ENCODE results near the gene HAL.

HAL gene, protein sequence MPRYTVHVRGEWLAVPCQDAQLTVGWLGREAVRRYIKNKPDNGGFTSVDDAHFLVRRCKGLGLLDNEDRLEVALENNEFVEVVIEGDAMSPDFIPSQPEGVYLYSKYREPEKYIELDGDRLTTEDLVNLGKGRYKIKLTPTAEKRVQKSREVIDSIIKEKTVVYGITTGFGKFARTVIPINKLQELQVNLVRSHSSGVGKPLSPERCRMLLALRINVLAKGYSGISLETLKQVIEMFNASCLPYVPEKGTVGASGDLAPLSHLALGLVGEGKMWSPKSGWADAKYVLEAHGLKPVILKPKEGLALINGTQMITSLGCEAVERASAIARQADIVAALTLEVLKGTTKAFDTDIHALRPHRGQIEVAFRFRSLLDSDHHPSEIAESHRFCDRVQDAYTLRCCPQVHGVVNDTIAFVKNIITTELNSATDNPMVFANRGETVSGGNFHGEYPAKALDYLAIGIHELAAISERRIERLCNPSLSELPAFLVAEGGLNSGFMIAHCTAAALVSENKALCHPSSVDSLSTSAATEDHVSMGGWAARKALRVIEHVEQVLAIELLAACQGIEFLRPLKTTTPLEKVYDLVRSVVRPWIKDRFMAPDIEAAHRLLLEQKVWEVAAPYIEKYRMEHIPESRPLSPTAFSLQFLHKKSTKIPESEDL

DNA sequence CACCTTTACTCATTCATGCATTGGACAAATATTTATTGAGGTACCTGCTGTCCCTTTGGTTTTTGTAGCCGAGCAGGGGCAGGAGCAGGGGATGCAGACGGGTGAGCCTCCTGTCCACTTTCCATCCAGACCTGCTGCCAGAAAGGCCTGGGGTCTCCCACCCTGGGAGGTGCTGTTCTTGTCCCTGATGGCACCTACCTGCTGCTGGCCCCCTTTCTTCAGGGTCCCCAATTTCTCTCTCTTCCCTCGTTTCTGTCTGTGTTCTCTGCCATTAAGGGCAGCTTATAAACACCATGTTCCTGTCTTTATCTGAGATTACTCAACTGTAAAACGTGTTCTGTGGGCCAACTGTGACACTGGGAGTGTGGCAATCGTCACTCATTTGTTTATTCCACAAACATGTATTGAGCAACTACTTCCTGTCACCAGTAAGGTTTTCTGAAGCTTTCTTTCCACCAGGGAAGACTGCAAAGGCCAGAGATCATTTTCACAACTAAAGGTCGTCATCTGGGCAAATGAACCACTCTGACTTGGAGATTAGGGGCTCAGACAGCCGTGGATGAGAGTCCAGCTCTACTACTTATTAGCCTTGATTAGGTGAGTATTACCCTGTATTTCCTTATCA lies at the start of gene HAL:
Gene HAL (minus strand): TSS at position 311 of the 625 bp plus-strand sequence. CDS start 434 bp downstream, outside the sequence.
- H3K27ac Mint-ChIP-seq: no peak within 1 kb of the TSS

DNA sequence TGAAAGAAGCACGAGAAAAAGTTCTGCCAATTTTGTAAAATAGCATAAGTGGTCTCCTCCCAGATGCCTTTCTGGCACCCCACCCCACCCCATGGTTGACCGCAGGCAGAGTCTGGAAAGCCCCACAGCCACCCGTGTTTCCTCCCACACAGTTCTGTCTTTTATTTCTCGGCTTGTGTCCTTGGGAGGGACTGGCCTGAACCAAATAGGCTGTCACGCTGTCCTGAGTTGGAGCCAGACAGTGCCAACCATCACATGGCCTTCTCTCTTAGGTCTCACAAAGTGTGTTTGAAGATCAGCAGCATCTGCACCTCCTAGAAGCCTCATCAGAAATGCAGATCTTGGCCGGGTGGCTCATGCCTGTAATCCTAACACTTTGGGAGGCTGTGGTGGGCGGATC lies 49.4 kb upstream of the HAL start:
- no peaks in the 10 kb centered on the region for H3K27me3 Mint-ChIP-seq (ENCODE audit: low read depth)
- no peaks in the 10 kb centered on the region for H3K36me3 Mint-ChIP-seq (ENCODE audit: low read depth)
- peaks cover 38% of the 10 kb centered on the region for H3K4me1 Mint-ChIP-seq (ENCODE audit: low read depth)
- peaks cover 4% of the 10 kb centered on the region for H3K9me3 Mint-ChIP-seq
- no peak overlapping the region for H3K27ac Mint-ChIP-seq
- no peak overlapping the region for H3K4me3 Mint-ChIP-seq
- no peak for DNase-seq (ENCODE audit: low spot score)

More for the DNA sequence above, at the start of gene HAL:
- Mint-ChIP-seq H3K9me3 (no peaks in the 10 kb centered on the region), H3K27me3 (ENCODE audit: low read depth) (peaks cover 5% of the 10 kb centered on the region), H3K4me3 (no peak within 1 kb of the TSS), H3K36me3 (ENCODE audit: low read depth) (peaks cover 2% of the 10 kb centered on the region), H3K4me1 (ENCODE audit: low read depth) (peaks cover 7% of the 10 kb centered on the region)
- no peak for DNase-seq (ENCODE audit: low spot score)

DNA sequence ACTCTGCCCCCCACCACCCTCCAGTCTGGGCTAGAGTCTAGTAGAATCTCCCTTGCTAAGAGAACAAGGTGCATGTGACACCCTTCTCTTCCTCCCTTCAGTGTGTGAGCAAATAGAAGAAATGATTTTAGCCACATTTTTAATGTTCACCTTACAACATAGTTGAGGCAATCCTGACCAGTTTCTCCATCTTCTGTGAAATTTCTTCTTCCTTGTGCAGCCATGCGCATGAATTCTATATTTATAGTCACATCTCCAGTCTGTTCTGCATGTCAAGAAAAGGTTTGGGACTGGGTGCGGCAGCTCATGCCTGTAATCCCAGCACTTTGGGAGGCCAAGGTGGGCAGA lies 48.8 kb upstream of the HAL start:
- H3K36me3 Mint-ChIP-seq (ENCODE audit: low read depth): no peaks in the 10 kb centered on the region
- peaks cover 42% of the 10 kb centered on the region for H3K4me1 Mint-ChIP-seq (ENCODE audit: low read depth)
- no peak overlapping the region for H3K4me3 Mint-ChIP-seq
- no peak for DNase-seq (ENCODE audit: low spot score)
- H3K27me3 Mint-ChIP-seq (ENCODE audit: low read depth): no peaks in the 10 kb centered on the region
- H3K27ac Mint-ChIP-seq: no peak overlapping the region
- H3K9me3 Mint-ChIP-seq: no peaks in the 10 kb centered on the region

DNA sequence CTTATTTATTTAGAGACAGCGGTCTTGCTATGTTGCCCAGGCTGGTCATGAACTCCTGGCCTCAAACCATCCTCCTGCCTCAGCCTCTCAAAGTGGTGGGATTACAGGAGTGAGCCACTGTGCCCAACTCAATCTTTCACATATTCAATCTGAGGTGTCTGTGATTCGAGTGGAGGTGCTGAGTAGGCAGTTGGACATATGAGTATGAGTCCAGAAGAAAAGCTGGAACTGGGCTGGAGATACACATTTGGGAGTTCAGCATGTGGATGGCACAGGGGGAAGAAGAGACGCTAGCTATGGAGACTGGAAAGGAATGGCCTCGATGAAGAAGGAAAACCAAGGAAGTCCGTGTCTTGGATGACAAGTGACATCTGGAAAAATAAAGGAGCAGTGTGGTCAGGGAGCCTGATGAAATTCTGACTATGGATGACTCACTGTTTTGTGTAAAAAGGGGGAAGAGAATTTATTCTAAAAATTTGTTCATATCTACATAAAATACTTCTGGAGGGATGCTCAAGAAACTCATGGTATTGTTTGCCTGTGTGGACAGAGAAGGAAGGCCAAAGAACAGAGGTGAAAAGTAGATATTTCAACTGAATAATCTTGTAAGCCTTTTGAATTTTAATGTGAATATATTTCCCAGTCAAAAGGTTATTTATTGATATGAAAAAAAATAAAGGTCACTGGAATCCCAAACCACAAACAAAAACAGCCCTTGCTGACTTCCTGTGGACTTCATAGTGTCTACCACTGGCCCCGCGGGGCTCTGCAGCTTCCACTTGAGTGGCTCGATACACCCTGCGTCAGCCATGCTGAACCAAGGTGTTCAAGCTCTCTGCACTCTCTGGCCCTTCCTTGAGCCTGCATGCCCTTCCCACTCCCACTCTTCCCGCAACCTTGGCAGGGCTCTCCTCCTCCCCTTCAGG lies 48.1 kb upstream of the HAL start:
- Mint-ChIP-seq H3K27ac (no peak overlapping the region), H3K27me3 (ENCODE audit: low read depth) (no peaks in the 10 kb centered on the region)

DNA sequence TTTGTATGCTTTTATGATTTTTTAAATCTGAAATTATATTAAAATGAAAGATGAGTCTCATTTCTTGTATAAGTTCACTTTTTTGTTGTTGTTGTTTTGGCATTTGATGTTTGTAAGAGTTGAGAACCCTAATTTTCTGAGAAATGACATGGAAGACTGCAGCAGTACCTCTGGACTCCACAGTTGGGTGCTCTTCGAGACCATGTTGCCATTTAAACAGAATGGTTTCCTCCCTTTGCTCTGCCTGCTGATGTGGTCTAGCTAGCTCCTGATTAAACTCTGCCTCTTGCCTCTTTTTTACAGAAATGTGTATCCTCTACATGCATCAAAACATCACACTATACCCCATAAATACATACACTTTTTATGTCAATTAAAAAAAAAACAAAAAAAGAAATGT lies 45.0 kb upstream of the HAL start:
- H3K4me3 Mint-ChIP-seq: no peak overlapping the region

More for the DNA sequence above, 48.1 kb upstream of the HAL start:
- Mint-ChIP-seq H3K36me3 (ENCODE audit: low read depth) (no peaks in the 10 kb centered on the region), H3K4me3 (no peak overlapping the region), H3K4me1 (ENCODE audit: low read depth) (peaks cover 43% of the 10 kb centered on the region), H3K9me3 (no peaks in the 10 kb centered on the region)
- no peak for DNase-seq (ENCODE audit: low spot score)

DNA sequence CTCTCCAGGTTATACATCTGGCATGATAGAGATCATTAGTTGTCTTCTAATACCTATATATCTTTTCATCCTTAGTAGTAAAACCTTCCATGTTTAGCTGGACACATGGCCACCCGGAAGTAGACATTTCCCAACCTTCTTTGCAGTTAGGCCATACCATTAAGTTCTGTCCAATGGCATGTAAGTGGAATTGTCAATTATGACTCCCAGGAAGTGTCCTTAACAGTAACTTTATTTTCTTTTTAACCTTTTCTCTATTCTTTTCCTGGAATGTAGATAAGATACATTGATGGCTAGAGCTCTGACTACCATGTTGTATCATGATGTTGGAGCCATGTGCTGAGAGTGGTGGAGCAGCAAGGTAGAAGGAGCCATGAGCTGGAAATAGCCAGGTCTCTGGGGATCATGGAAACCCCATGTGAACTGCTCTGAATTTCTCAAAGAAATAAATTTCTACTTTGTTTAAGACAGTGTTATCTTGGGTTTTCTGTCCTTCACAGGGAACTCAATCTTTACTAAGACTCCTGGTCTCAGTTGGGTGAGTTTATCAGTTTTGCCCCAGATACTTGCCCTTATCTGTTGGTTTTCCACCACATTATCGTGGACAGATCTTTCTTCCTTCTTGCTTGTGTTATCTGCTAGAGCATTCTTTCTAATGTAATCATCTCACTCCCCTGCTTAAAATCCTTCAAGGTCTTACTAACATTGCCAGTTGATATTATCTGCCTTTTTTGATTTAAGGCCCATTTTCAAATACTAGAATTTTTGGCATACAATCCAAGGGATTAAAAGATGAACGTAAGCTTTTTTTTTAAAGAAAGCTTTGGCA lies 44.4 kb upstream of the HAL start:
- Mint-ChIP-seq H3K4me3 (no peak overlapping the region), H3K36me3 (ENCODE audit: low read depth) (no peaks in the 10 kb centered on the region), H3K27me3 (ENCODE audit: low read depth) (no peaks in the 10 kb centered on the region), H3K27ac (no peak overlapping the region), H3K9me3 (no peaks in the 10 kb centered on the region), H3K4me1 (ENCODE audit: low read depth) (peaks cover 18% of the 10 kb centered on the region)
- no peak for DNase-seq (ENCODE audit: low spot score)

More for the DNA sequence above, 45.0 kb upstream of the HAL start:
- H3K4me1 Mint-ChIP-seq (ENCODE audit: low read depth): peaks cover 18% of the 10 kb centered on the region
- H3K27me3 Mint-ChIP-seq (ENCODE audit: low read depth): no peaks in the 10 kb centered on the region
- H3K9me3 Mint-ChIP-seq: no peaks in the 10 kb centered on the region
- H3K36me3 Mint-ChIP-seq (ENCODE audit: low read depth): no peaks in the 10 kb centered on the region
- H3K27ac Mint-ChIP-seq: no peak overlapping the region
- DNase-seq (ENCODE audit: low spot score): no peak

DNA sequence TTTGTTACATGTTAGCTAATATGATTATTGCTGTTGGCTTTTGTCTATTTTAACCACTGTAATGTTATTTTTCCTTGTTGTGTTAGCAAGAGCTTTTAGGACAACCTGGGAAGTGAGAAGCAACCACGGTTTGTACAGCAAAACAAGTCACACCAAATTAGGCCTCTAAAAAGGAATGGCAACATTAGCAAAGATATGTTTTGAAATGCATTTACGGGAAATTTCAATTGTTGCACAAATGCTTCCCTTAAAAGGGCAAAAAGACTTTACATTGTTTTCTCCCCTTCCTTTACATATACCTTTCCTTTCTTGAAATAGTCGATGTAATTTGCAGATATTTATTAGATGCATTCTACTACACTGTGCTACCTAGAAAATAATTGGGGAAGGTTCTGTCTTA lies 43.4 kb upstream of the HAL start:
- H3K4me1 Mint-ChIP-seq (ENCODE audit: low read depth): peaks cover 13% of the 10 kb centered on the region
- no peak overlapping the region for H3K27ac Mint-ChIP-seq
- H3K9me3 Mint-ChIP-seq: no peaks in the 10 kb centered on the region
- no peak for DNase-seq (ENCODE audit: low spot score)
- H3K27me3 Mint-ChIP-seq (ENCODE audit: low read depth): no peaks in the 10 kb centered on the region
- H3K4me3 Mint-ChIP-seq: no peak overlapping the region
- H3K36me3 Mint-ChIP-seq (ENCODE audit: low read depth): no peaks in the 10 kb centered on the region

DNA sequence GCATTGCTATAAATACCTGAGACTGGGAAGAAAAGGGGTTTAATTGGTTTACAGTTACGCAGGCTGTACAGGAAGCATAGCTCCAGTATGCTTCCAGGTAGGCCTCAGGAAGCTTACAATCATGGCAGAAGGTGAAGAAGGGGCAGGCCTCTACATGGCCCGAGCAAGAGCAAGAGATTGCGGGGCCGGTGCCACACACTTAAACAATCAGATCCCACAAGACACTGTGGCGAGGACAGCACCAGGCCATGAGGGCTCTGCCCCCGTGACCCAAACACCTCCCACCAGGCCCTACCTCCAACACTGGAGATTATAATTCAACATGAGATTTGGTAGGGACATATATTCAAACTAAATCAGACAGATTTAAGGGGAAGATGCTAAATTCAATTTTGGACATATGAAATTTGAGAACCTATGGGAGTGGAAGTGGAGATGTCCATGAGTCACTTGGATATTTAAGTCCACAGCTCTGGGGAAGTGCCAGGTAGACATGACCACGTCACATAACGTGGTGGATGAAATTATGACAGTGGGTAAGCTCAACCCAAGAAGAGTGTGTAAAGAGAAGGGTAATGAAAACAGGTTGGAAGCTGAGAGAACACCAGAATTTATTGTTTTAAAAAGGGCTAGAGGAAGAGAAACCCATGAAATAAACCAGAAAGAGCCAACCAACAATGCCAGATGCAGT lies 40.8 kb upstream of the HAL start:
- Mint-ChIP-seq H3K36me3 (ENCODE audit: low read depth) (no peaks in the 10 kb centered on the region), H3K4me1 (ENCODE audit: low read depth) (peaks cover 18% of the 10 kb centered on the region), H3K4me3 (no peak overlapping the region), H3K9me3 (no peaks in the 10 kb centered on the region), H3K27me3 (ENCODE audit: low read depth) (no peaks in the 10 kb centered on the region), H3K27ac (no peak overlapping the region)
- DNase-seq (ENCODE audit: low spot score): no peak

DNA sequence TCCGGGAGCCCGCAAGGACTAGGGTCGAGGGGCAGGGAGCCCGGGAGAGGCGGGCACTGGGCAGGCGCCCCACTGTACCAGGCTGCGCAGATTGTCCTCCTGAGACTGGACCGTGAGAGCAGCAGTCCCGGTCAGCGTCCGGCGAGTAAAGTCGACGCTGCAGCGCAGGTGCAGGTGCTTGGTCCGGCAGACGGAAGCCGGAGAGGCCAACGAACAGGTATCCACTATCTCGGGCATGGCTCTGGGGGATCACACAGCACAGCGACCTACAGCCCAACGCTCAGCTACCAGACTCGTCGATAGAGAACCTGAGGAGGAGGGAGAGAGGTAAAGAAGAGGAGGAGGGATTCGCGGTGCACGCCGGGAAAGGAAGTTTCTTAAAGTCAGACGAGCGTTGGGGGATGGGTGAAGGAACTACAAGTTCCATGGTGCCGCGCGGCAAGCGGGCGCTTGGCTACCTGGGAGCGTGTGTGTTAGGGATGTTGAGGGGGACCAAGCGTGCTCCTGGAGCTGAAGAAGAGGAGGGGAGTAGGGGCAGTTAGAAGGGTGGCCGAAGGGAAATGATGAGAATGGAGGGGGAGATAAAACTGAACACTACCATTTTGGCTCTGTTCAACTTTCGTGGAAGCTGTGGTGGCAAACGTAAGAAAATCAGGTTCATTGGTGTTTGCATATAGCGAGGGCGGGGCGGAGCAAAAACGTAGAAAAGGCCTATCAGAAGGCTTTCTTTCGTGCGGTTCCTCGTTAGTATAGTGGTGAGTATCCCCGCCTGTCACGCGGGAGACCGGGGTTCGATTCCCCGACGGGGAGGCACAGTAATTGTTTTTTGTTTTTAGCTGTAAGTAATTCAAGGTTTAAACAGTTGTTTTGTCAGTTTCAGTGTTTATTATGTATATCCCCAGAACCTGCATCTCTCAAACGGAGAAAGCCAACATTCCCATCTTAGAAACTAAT lies 39.4 kb upstream of the HAL start, which contains the start of gene LTA4H:
Gene LTA4H (minus strand): TSS at position 305 of the 954 bp plus-strand sequence. CDS start 68 bp downstream, at position 237.
- Mint-ChIP-seq H3K36me3 (ENCODE audit: low read depth) (no peaks in the 10 kb centered on the region), H3K27ac (no peak within 1 kb of the TSS), H3K4me1 (ENCODE audit: low read depth) (peaks cover 12% of the 10 kb centered on the region), H3K9me3 (no peaks in the 10 kb centered on the region), H3K27me3 (ENCODE audit: low read depth) (no peaks in the 10 kb centered on the region), H3K4me3 (no peak within 1 kb of the TSS)
- DNase-seq (ENCODE audit: low spot score): peak; percentile 94

DNA sequence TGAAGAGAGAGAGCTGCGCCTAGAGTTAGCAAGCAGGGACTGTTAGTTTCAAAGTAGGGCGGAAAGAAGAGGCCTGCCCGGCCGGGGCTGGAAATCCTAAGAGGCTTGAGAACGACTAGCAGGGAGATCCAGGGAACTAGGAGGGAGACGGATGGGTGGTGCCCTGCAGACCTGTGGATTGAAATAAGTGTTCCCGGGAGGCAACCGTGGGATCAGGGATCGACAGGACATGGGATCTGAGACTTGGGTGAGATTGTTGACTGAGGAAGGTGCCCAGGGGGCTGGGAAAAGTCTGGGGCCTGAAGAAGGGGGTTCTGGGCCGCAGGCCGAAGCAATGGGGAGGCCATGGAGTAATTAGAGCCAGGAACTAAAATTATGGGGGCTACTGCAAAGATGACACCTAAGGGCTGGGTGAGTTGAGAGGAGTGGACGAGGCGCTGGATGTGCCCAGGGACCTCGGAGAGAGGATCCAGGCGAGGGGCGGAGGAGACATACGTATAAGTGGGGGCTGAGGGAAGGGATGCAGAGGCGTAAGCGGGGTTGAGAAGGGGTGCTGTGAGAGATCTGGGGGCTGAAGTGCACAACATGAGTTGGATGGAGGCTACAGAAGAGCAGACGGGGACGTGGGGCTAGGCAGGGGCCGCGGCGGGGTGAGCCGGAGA lies 38.6 kb upstream of the HAL start:
- no peak for DNase-seq (ENCODE audit: low spot score)
- Mint-ChIP-seq H3K9me3 (no peaks in the 10 kb centered on the region), H3K27me3 (ENCODE audit: low read depth) (no peaks in the 10 kb centered on the region), H3K36me3 (ENCODE audit: low read depth) (no peaks in the 10 kb centered on the region), H3K27ac (no peak overlapping the region), H3K4me3 (no peak overlapping the region), H3K4me1 (ENCODE audit: low read depth) (peaks cover 12% of the 10 kb centered on the region)

DNA sequence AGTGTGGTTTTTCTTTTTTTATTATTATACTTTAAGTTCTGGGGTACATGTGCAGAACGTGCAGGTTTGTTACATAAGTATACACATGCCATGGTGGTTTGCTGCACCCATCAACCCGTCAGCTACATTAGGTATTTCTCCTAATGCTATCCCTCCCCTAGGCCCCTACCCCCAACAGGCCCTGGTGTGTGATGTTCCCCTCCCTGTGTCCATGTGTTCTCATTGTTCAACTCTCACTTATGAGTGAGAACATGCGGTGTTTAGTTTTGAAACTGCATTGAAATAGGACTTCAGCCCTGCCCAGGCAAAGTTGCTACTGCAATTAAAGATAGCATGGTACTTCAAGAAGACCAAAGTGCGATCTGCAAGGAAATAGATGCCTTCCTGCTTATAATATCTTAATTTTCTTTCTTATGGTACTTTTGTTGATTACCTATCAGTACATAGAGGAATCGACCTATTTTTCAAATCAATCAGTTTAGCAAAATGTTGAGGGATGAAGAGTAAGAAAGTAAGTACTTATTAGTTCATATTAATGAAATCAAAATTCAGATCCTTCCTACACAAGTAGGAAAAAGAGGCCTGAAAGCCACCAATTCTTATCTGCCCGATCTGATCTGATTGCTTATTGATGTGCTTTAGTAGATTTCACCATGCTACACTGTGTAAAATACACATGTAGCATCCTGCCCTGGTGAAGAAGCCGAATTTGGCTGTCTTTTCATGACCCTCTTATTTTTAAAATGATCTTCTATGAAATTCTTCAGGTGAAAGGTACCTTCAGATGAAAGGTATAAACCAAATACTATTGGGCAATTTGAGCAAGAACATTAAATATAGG lies 37.6 kb upstream of the HAL start:
- Mint-ChIP-seq H3K4me1 (ENCODE audit: low read depth) (peaks cover 16% of the 10 kb centered on the region), H3K4me3 (no peak overlapping the region), H3K9me3 (no peaks in the 10 kb centered on the region), H3K36me3 (ENCODE audit: low read depth) (no peaks in the 10 kb centered on the region), H3K27ac (no peak overlapping the region), H3K27me3 (ENCODE audit: low read depth) (no peaks in the 10 kb centered on the region)
- DNase-seq (ENCODE audit: low spot score): no peak
